Measurements from ENCODE around the gene PRKCH. TPM values are rescaled to one million over a fixed set of nuclear protein-coding genes. Genes with fewer than 3 reads are reported as not detected.

PRKCH gene
- total RNA-seq (2014; rRNA removed; shearing (Covaris generic)), result 2.0 and 3.5 TPM in 2 replicates

DNA sequence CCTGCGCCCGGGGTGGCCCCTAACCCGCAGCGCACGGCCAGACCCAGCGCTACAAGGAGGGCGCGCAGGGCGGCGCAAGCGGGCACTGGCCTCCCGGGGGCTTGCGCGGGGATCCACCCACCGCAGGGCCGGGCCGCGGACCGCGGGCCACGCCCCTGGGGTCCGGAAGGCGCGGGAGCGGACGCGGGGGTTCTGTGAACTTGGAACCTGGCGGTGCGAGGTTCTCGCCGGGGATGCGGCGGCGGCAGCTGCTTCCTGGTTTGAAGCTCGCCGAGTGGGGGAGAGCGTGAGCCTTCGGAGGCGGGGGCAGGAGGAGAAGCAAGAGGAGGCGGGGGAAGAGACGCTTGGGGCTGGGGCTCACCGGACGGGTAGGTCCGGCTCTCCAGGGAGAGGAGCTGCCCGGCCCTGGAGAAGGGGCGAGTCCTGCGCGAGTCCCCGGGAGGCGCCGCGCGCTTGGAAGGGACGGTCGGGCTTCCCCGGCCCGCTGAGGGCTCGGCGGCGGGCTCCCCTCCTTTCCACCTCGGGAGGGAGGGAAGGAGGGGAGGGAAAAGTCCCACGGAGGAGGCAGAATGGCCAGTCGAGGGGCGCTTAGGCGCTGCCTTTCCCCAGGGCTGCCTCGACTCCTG is at the start of gene PRKCH:
Gene PRKCH (plus strand): TSS at position 195 of the 626 bp plus-strand sequence. CDS start 523 bp downstream, outside the sequence.
- DNase-seq (ENCODE audit: low spot score), result peak; percentile 31

DNA sequence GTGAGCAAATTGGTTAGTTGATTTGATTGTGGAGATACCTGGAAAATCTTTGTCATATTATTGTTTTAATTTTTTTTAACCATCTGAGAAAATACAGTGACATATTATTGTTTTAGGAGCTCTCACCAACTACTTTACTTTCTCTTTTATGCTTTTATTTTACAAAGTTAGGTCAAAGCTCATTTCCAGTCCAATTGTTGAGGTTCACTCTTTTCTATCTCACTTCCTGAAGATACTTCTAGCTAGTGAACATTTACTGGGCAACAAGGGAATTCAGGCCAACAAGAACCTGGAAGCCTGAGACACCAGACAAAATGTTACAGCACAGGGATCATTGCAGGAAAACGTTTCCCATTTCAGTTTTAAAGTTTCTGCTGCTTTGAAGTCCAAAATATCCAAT is 44.1 kb upstream of the PRKCH start:
- no peak for DNase-seq (ENCODE audit: low spot score)

GRCh38 chr14:61277784-61278183 is 43.6 kb upstream of the PRKCH start:
- DNase-seq (ENCODE audit: low spot score), result no peak

DNA sequence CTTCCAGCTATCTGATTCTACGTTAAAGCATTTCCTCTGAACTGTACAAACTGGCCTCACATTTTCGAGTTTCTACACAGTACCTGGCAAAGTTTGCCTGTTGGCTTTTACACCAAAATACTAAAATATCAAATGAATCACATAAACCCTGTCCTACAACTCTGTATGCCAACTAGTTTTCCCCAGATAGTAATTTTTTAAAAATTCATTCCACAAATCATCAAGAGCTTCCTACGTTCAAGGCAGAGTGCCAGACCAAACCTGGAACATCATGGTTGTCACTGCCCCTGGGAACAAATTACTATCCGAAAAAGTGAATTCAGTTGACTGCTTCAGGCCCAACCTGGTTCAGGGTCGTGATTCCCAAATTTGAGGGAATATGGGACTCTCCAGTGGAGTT is 42.3 kb upstream of the PRKCH start:
- DNase-seq (ENCODE audit: low spot score), result no peak

DNA sequence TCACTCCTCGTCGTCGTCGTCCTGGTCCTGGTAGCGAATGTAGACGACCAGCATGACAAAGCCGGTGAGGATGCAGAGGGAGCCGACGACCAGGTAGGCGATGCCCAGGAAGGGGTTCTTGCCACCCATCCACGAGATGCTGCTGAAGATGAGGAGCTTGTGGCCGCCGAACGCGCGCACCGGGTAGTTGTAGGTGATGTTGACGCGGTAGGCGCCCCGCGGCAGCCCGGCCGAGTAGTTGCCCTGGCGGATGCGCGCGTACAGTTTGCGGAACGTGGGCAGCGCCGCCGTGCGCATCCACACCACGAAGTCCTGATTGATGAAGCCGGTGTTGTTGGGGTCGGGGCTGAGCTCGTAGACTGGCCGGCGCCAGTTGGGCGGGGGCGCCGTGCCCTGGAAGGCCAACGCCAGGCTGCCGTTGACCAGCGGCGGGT is 41.3 kb upstream of the PRKCH start:
- DNase-seq (ENCODE audit: low spot score), result no peak

- no peak for DNase-seq (ENCODE audit: low spot score)
These were observed 40.7 kb upstream of the PRKCH start for GRCh38 chr14:61280526-61281185.

GRCh38 chr14:61281186-61281947 is 40.0 kb upstream of the PRKCH start, which contains the start of gene TMEM30B:
TSS of gene TMEM30B (minus strand) at chr14:61281338. CDS start at chr14:61281147, 191 bp downstream.
- DNase-seq (ENCODE audit: low spot score), result no peak

DNA sequence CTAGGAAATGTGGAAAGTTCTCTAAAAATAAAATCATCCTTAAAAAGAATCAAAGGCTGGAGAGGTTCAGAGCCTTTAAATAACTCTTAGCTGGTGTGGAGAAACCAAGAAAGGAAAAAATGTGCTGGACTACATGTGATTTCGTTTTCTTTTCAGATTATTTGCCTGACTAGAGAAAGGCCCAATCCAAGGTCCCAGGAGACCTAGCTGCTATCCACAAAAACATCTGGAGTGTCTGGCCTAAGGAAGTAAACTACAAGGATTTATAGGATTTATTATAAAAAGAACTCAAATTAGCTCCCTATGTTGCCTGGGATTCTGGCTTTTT is 39.5 kb upstream of the PRKCH start:
- DNase-seq (ENCODE audit: low spot score), result no peak

- no peak for DNase-seq (ENCODE audit: low spot score)
These were observed 38.6 kb upstream of the PRKCH start for GRCh38 chr14:61282746-61283145.

DNA sequence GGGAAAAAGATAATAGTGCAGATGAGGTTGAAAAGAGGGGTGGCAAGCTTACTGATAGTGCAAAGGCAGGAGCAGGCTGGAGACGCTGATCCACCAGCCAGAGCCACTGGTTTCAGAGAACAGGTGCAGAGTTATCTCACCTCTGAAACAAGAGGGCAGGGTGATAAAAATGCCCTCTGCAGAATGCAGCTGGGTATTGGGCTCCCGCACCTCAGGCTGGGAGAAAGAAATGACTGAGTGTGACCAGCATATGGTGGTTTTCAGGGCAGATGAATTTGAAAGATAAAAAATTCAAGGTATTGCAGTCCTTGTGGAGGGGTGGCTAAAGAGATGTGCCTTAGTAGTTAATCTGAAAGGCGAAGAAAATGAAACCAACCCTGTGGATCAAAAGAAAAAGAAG is 37.4 kb upstream of the PRKCH start:
- no peak for DNase-seq (ENCODE audit: low spot score)

- DNase-seq (ENCODE audit: low spot score), result no peak
These were observed 36.0 kb upstream of the PRKCH start for GRCh38 chr14:61285364-61285763.

- DNase-seq (ENCODE audit: low spot score), result no peak
These were observed 34.2 kb upstream of the PRKCH start for GRCh38 chr14:61287196-61287595.

DNA sequence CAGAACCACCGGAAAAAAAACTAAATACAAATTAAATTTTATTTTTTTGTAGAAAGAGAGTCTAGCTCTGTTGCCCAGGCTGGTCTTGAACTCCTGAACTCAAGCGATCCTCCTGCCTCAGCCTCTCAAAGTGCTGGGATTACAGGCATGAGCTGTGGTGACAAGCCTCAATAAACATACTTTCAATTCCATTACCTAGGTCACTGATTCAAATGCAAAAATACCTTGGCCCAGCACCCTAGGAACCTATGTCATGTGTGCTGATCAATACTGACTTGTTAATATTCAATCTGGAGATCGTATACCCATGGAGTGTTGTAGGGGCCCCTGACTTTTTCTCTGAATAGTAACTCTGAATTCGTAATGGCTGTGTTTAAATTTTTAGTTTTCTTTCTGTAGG is 33.2 kb upstream of the PRKCH start:
- no peak for DNase-seq (ENCODE audit: low spot score)

- no peak for DNase-seq (ENCODE audit: low spot score)
These were observed 32.7 kb upstream of the PRKCH start for GRCh38 chr14:61288720-61289119.

- DNase-seq (ENCODE audit: low spot score), result no peak
These were observed 30.7 kb upstream of the PRKCH start for GRCh38 chr14:61290701-61291100.

DNA sequence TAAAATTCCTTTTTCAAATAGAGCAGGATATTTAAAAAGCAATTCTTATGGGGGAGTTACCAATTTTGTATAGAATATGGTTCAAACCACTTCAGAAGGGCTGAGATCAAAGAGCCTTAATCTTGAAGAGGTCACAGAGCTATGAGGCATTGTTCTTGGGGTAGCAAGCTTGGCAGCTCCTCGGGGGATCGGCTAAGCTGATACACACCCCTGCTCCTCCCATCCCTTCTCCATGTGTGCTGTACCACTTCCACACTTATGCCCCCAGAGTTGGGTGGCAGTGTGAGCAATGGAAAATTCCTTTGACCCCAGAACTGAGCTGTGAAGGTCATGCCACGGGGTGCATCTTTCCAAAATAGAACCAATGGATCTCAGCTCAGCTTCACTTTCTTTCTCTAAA is 25.2 kb upstream of the PRKCH start:
- no peak for DNase-seq (ENCODE audit: low spot score)

- peak; percentile 11 for DNase-seq (ENCODE audit: low spot score)
These were observed 24.5 kb upstream of the PRKCH start for GRCh38 chr14:61296719-61297502.

GRCh38 chr14:61297581-61297980 is 23.8 kb upstream of the PRKCH start:
- DNase-seq (ENCODE audit: low spot score), result no peak

DNA sequence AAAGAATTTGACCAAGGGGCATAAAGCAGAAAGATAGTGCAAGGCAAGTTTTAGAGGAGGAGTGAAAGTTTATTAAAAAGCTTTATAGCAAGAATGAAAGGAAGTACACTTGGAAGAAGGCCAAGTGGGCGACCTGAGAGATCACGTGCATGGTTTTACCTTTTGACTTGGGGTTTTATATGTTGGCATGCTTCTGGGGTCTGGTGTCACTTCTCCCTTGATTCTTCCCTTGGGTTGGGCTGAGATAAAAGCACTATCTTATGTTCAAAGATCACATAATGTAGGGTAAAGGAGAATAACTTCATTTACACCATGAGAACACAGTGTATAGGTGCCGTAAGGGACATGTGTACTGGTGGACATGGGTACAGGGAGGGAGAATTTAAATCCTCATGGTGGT is 22.6 kb upstream of the PRKCH start:
- DNase-seq (ENCODE audit: low spot score), result no peak

- DNase-seq (ENCODE audit: low spot score), result no peak
These were observed 21.2 kb upstream of the PRKCH start for GRCh38 chr14:61300209-61300608.

DNA sequence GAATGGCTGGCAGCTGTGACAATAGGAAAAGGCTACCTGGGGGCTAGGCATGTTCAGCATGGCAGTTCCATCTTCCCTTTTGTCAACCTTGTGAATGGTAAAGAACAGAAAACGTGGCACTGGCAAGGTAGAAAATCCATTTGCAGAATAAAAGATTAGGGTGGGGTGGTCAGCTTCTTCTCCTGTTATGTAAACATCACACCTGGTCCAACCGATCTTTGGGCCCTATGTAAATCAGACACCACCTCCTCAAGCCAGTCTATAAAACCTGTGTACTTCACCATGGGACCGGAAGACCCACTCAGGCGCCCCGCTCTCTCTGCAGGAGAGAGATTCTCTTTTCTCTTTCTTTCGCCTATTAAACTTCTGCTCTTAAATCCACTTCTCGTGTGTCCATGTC is 20.6 kb upstream of the PRKCH start:
- DNase-seq (ENCODE audit: low spot score), result no peak

DNA sequence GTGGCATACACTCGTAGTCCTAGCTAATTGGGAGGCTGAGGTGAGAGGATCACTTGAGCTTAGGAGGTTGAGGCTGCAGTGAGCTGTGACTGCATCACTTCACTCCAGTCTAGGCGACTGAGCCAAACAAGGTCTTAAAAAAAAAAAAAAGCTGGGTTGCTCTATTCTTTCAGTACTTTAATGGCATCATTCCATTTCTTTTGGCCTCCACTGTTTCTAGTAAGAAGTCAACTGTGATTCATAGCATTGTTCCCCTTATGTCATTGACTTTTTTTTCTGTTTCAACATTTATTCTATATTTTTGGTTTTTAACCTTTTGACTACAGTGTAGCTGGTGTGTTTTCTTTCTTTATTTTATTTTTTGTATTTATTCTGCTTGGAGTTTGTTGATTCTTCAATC is 16.7 kb upstream of the PRKCH start:
- DNase-seq (ENCODE audit: low spot score), result no peak

All from A172 (cell line).